H9 (cell line): ENCODE data around the gene MEGF9. TPM values are rescaled to one million over a fixed set of nuclear protein-coding genes. Genes with fewer than 3 reads are reported as not detected.

Source experiments
- DNase-seq: peaks from one replicate; pipeline ENCODE4 v3.0.0-alpha.2; 2017
- H2AFZ ChIP-seq: one replicate; pipeline ENCODE4 v1.6.1; 2013; ENCODE audit warnings: mild to moderate bottlenecking, low read length, control low read depth, moderate library complexity
- H2AK5ac ChIP-seq: 2 replicates; pipeline ENCODE4 v1.6.1; 2013; ENCODE audit warnings: low read length, control low read depth, mixed read lengths; ENCODE audit not compliant: insufficient read length
- H2BK120ac ChIP-seq: one replicate; pipeline ENCODE4 v1.6.1; 2013; ENCODE audit warnings: low read depth, mild to moderate bottlenecking, low read length, control low read depth, inconsistent platforms; ENCODE audit not compliant: poor library complexity, severe bottlenecking
- H2BK12ac ChIP-seq: 2 replicates; pipeline ENCODE4 v1.6.1; 2013; ENCODE audit warnings: low read length, control low read depth, mixed read lengths, low read depth; ENCODE audit not compliant: insufficient read length
- H2BK15ac ChIP-seq: 2 replicates; pipeline ENCODE4 v1.6.1; 2013; ENCODE audit warnings: low read depth, low read length, control low read depth
- H2BK20ac ChIP-seq: one replicate; pipeline ENCODE4 v1.6.1; 2013; ENCODE audit warnings: low read depth, mild to moderate bottlenecking, low read length, control low read depth, inconsistent platforms; ENCODE audit not compliant: poor library complexity, severe bottlenecking
- H2BK5ac ChIP-seq: 2 replicates; pipeline ENCODE4 v1.6.1; 2013; ENCODE audit warnings: low read length, control low read depth, mixed read lengths; ENCODE audit not compliant: insufficient read length
- H3K14ac ChIP-seq: 2 replicates; pipeline ENCODE4 v1.6.1; 2013; ENCODE audit warnings: low read length, control low read depth; ENCODE audit not compliant: insufficient read depth
- H3K18ac ChIP-seq: 2 replicates; pipeline ENCODE4 v1.6.1; 2013; ENCODE audit warnings: low read depth, mild to moderate bottlenecking, mixed read lengths, low read length, control low read depth; ENCODE audit not compliant: insufficient read length
- H3K23ac ChIP-seq: 2 replicates; pipeline ENCODE4 v1.6.1; 2013; ENCODE audit warnings: low read length, control low read depth, mixed read lengths, low read depth; ENCODE audit not compliant: insufficient read length
- H3K23me2 ChIP-seq: 2 replicates; pipeline ENCODE4 v1.6.1; 2013; ENCODE audit warnings: low read depth, mild to moderate bottlenecking, mixed read lengths, low read length, control low read depth; ENCODE audit not compliant: insufficient read length, poor library complexity, severe bottlenecking
- H3K27ac ChIP-seq: 2 replicates; pipeline ENCODE4 v1.5.1; 2013; ENCODE audit warnings: low read length, control low read depth, mixed read lengths, low read depth; ENCODE audit not compliant: insufficient read length
- H3K27me3 ChIP-seq: 2 replicates; pipeline ENCODE4 v1.6.1; 2013; ENCODE audit warnings: low read length, control low read depth, inconsistent platforms; ENCODE audit not compliant: insufficient read depth
- H3K4ac ChIP-seq: 2 replicates; pipeline ENCODE4 v1.6.1; 2013; ENCODE audit warnings: low read depth, mild to moderate bottlenecking, control low read depth, inconsistent platforms, low read length, moderate library complexity
- H3K4me1 ChIP-seq: 2 replicates; pipeline ENCODE4 v1.6.1; 2013; ENCODE audit warnings: low read length, control low read depth, inconsistent platforms; ENCODE audit not compliant: insufficient read depth
- H3K4me2 ChIP-seq: 2 replicates; pipeline ENCODE4 v1.6.1; 2013; ENCODE audit warnings: low read length, control low read depth, mixed read lengths; ENCODE audit not compliant: insufficient read length, insufficient read depth
- H3K56ac ChIP-seq: 2 replicates; pipeline ENCODE4 v1.6.1; 2013; ENCODE audit warnings: low read depth, mild to moderate bottlenecking, mixed read lengths, low read length, control low read depth; ENCODE audit not compliant: insufficient read length
- H3K79me1 ChIP-seq: 2 replicates; pipeline ENCODE4 v1.6.1; 2013; ENCODE audit warnings: low read depth, mild to moderate bottlenecking, moderate library complexity, low read length, control low read depth, inconsistent platforms; ENCODE audit not compliant: insufficient read depth, poor library complexity, severe bottlenecking
- H3K79me2 ChIP-seq: 2 replicates; pipeline ENCODE4 v1.6.1; 2013; ENCODE audit warnings: low read length, control low read depth, inconsistent platforms; ENCODE audit not compliant: insufficient read depth
- H3K9ac ChIP-seq: 2 replicates; pipeline ENCODE4 v1.6.1; 2013; ENCODE audit warnings: low read length, control low read depth, mixed read lengths; ENCODE audit not compliant: insufficient read length; ENCODE audit errors: extremely low read depth
- H3K9me3 ChIP-seq: one replicate; pipeline ENCODE4 v1.6.1; 2013; ENCODE audit warnings: low read depth, low read length, inconsistent platforms; ENCODE audit not compliant: control insufficient read depth
- H3T11ph ChIP-seq: one replicate; pipeline ENCODE4 v1.6.1; 2013; ENCODE audit warnings: mild to moderate bottlenecking, low read length, control low read depth, inconsistent platforms
- H4K20me1 ChIP-seq: one replicate; pipeline ENCODE4 v1.6.1; 2013; ENCODE audit not compliant: control insufficient read depth, insufficient read length, insufficient read depth
- H4K5ac ChIP-seq: 2 replicates; pipeline ENCODE4 v1.6.1; 2013; ENCODE audit warnings: low read depth, mild to moderate bottlenecking, mixed read lengths, low read length, control low read depth; ENCODE audit not compliant: insufficient read length
- H4K8ac ChIP-seq: replicated peaks from 2 replicates; pipeline ENCODE4 v1.6.1; 2013; ENCODE audit warnings: low read length, control low read depth, mixed read lengths, low read depth; ENCODE audit not compliant: insufficient read length
- H4K91ac ChIP-seq: 2 replicates; pipeline ENCODE4 v1.6.1; 2013; ENCODE audit warnings: low read depth, mild to moderate bottlenecking, moderate library complexity, mixed read lengths, low read length, control low read depth; ENCODE audit not compliant: insufficient read length
- H3K27ac Mint-ChIP-seq, 3 experiments: 2 replicates in 2 of 3; 3 replicates in 1 of 3; pipeline ENCODE4 v1.8.0; 2020 to 2021; ENCODE audit warnings: mixed read lengths in 3 of 3, mild to moderate bottlenecking in 1 of 3, moderate library complexity in 1 of 3
- H3K27me3 Mint-ChIP-seq: 2 replicates; pipeline ENCODE4 v1.8.0; 2021; ENCODE audit warnings: low read depth, mild to moderate bottlenecking, moderate library complexity, mixed read lengths
- H3K36me3 Mint-ChIP-seq, 3 experiments: 2 replicates in 2 of 3; 3 replicates in 1 of 3; pipeline ENCODE4 v1.8.0; 2020 to 2021; ENCODE audit warnings: low read depth in 3 of 3, mixed read lengths in 3 of 3; ENCODE audit not compliant: insufficient read depth in 1 of 3
- H3K4me1 Mint-ChIP-seq, 2 experiments: 2 replicates each; pipeline ENCODE4 v1.8.0; 2020; ENCODE audit warnings: mixed read lengths in 2 of 2
- H3K4me3 Mint-ChIP-seq, 2 experiments: 2 replicates in 1 of 2; 3 replicates in 1 of 2; pipeline ENCODE4 v1.8.0; 2020 to 2021; ENCODE audit warnings: mild to moderate bottlenecking in 2 of 2, mixed read lengths in 2 of 2, moderate library complexity in 1 of 2
- H3K9me3 Mint-ChIP-seq, 2 experiments: 2 replicates in 1 of 2; 3 replicates in 1 of 2; pipeline ENCODE4 v1.8.0; 2020; ENCODE audit warnings: mild to moderate bottlenecking in 2 of 2, mixed read lengths in 2 of 2, moderate library complexity in 1 of 2
- CTCF ChIP-seq: fragments of 200-600 bp; sonication (generic); conservative IDR thresholded peaks from 3 replicates; pipeline ENCODE4 v1.8.0; 2021; ENCODE audit warnings: antibody characterized with exemption, mild to moderate bottlenecking
- WGBS: extraction: QIAGEN DNeasy Blood & Tissue Kit; methylation state at CpG from one replicate; pipeline ENCODE4 v1.1.7; 2013; ENCODE audit warnings: missing lambda C conversion rate, low lambda C conversion rate, mixed read lengths; ENCODE audit not compliant: insufficient read length; ENCODE audit errors: extremely low coverage; 5-methylcytosine and 5-hydroxymethylcytosine counted together
- total RNA-seq: library from RNA; stranded (reverse); gene quantifications from 2 replicates; pipeline ENCODE4 v1.2.1, GENCODE V29; 2021

The MEGF9 gene
- total RNA-seq, 1 experiment from 2014 or later, result 0.94 TPM

- no peak overlapping the region for H2BK5ac ChIP-seq
- H4K5ac ChIP-seq, result no peak overlapping the region
- no peak overlapping the region for H2AFZ ChIP-seq
- H3K4me1 ChIP-seq, result no peaks in the 10 kb centered on the region
- no peaks in the 10 kb centered on the region for H3K79me2 ChIP-seq
- H3K27ac ChIP-seq, result no peak overlapping the region
- no peak overlapping the region for H2BK20ac ChIP-seq
- no peak overlapping the region for H3K4me2 ChIP-seq
- H3K27me3 Mint-ChIP-seq, result peaks cover 7% of the 10 kb centered on the region
- H3K9me3 Mint-ChIP-seq, result no peaks in the 10 kb centered on the region; a peak in 1 of 5 replicates
- H4K8ac ChIP-seq, result no peak overlapping the region
- H2BK15ac ChIP-seq, result no peak overlapping the region
- H3K14ac ChIP-seq, result no peak overlapping the region
- H3K18ac ChIP-seq, result no peak overlapping the region
- H2AK5ac ChIP-seq, result no peak overlapping the region
- H3K23me2 ChIP-seq, result no peaks in the 10 kb centered on the region
- no peak overlapping the region for H3K23ac ChIP-seq
- H4K91ac ChIP-seq, result no peak overlapping the region
- no peak overlapping the region for H3K9ac ChIP-seq
- H3K36me3 Mint-ChIP-seq, result no peaks in the 10 kb centered on the region
- no peak overlapping the region for H3K4me3 Mint-ChIP-seq
- H3K27me3 ChIP-seq, result no peaks in the 10 kb centered on the region
- no peak overlapping the region for H3T11ph ChIP-seq
- H3K27ac Mint-ChIP-seq, result no peak overlapping the region; a peak in 1 of 7 replicates
- TF ChIP-seq CTCF, result no peak
- no peak for DNase-seq
- H3K9me3 ChIP-seq, result no peaks in the 10 kb centered on the region
- no peak overlapping the region for H2BK12ac ChIP-seq
- no peaks in the 10 kb centered on the region for H3K79me1 ChIP-seq
- no CpG with 5 or more reads among the region's 1 CpG for WGBS
- no peak overlapping the region for H3K4ac ChIP-seq
- H4K20me1 ChIP-seq, result no peaks in the 10 kb centered on the region
- no peak overlapping the region for H2BK120ac ChIP-seq
- H3K4me1 Mint-ChIP-seq, result no peaks in the 10 kb centered on the region
- no peak overlapping the region for H3K56ac ChIP-seq
Measured at GRCh38 chr9:120587328-120587727, 126.9 kb downstream of the MEGF9 start.
